Activated T-helper 2 cell treated with anti-CD3 and anti-CD28 coated beads, Interferon-gamma antibody, Interleukin-2, Interleukin-4, amounts not matched to agents 10 μg/mL and 5 μg/mL and 100 μg/mL, durations not matched to agents 14 hours and 24 hours and 36 hours (primary cell): Measurements from ENCODE around the gene PROS1. TPM values are rescaled to one million over a fixed set of nuclear protein-coding genes. Genes with fewer than 3 reads are reported as not detected.

ENCODE experiments used
- total RNA-seq: library from RNA; stranded (reverse); gene quantifications from 2 replicates; pipeline ENCODE4 v1.2.3, GENCODE V29; 2022

PROS1 gene
- total RNA-seq, 1 donor from 2014 or later: 2.3 TPM

Other genes starting within 250 kb of the PROS1 start
- 13.4 and 17.4 TPM in 2 replicates for gene ARL13B, start 6.3 kb upstream of the PROS1 start, total RNA-seq
- gene STX19, start 54.7 kb upstream of the PROS1 start, total RNA-seq: not detected in 2 replicates
- gene DHFR2, start 89.0 kb upstream of the PROS1 start, total RNA-seq: 10.0 and 11.1 TPM in 2 replicates
- 20.4 and 21.4 TPM in 2 replicates for gene NSUN3, start 89.2 kb upstream of the PROS1 start, total RNA-seq